GM21526 (cell line): ENCODE data around the gene PTPRN2.

ENCODE experiments used
- ATAC-seq: cut with Tn5 transposase; IDR thresholded peaks from one replicate; pipeline ENCODE4 v1.9.1; 2021; ENCODE audit warnings: moderate library complexity; ENCODE audit not compliant: unreplicated experiment, low FRiP score

The PTPRN2 gene

GRCh38 chr7:158558816-158559215, 28.8 kb downstream of the PTPRN2 start:
- ATAC-seq: no peak

- ATAC-seq: no peak
Measured at GRCh38 chr7:158557441-158557755, 30.2 kb downstream of the PTPRN2 start.

GRCh38 chr7:158556721-158557440, 30.7 kb downstream of the PTPRN2 start:
- no peak for ATAC-seq

GRCh38 chr7:158555034-158555520, 32.5 kb downstream of the PTPRN2 start:
- no peak for ATAC-seq

- no peak for ATAC-seq
Measured at GRCh38 chr7:158550886-158551452, 36.7 kb downstream of the PTPRN2 start.

- no peak for ATAC-seq
Measured at GRCh38 chr7:158550394-158550700, 37.3 kb downstream of the PTPRN2 start.

- no peak for ATAC-seq
Measured at GRCh38 chr7:158549616-158550393, 37.8 kb downstream of the PTPRN2 start.

GRCh38 chr7:158549176-158549615, 38.4 kb downstream of the PTPRN2 start:
- ATAC-seq: no peak

- no peak for ATAC-seq
Measured at GRCh38 chr7:158548726-158549125, 38.9 kb downstream of the PTPRN2 start.

GRCh38 chr7:158547817-158548216, 39.8 kb downstream of the PTPRN2 start:
- ATAC-seq: no peak

GRCh38 chr7:158546626-158547025, 41.0 kb downstream of the PTPRN2 start:
- no peak for ATAC-seq

GRCh38 chr7:158546214-158546613, 41.4 kb downstream of the PTPRN2 start:
- no peak for ATAC-seq

- ATAC-seq: no peak
Measured at GRCh38 chr7:158544708-158545107, 42.9 kb downstream of the PTPRN2 start.

- ATAC-seq: no peak
Measured at GRCh38 chr7:158543840-158544239, 43.8 kb downstream of the PTPRN2 start.

- no peak for ATAC-seq
Measured at GRCh38 chr7:158542651-158543566, 44.7 kb downstream of the PTPRN2 start.

GRCh38 chr7:158541346-158542010, 46.1 kb downstream of the PTPRN2 start:
- ATAC-seq: peak; percentile 85

GRCh38 chr7:158539711-158540146, 47.9 kb downstream of the PTPRN2 start:
- ATAC-seq: no peak

GRCh38 chr7:158538156-158538946, 49.3 kb downstream of the PTPRN2 start:
- no peak for ATAC-seq

- no peak for ATAC-seq
Measured at GRCh38 chr7:158537516-158537882, 50.1 kb downstream of the PTPRN2 start.
